Lower leg skin (tissue), 3 donors: ENCODE measurements around the gene ANAPC16.

Experiments used
- POLR2A ChIP-seq, 2 donors: fragments of 450-650 bp; IDR thresholded peaks; one replicate each; pipeline ENCODE4 v1.6.1; 2016 to 2017; ENCODE audit warnings: antibody characterized with exemption in 2 of 2, mild to moderate bottlenecking in 1 of 2, moderate library complexity in 1 of 2
- TF ChIP-seq, protein P1 (sequence below), 3 donors: fragments of 450-650 bp; IDR thresholded peaks; one replicate each; pipeline ENCODE4 v1.5.1; 2016; ENCODE audit warnings: antibody characterized with exemption in 3 of 3, mild to moderate bottlenecking in 3 of 3, moderate library complexity in 2 of 3

DNA sequence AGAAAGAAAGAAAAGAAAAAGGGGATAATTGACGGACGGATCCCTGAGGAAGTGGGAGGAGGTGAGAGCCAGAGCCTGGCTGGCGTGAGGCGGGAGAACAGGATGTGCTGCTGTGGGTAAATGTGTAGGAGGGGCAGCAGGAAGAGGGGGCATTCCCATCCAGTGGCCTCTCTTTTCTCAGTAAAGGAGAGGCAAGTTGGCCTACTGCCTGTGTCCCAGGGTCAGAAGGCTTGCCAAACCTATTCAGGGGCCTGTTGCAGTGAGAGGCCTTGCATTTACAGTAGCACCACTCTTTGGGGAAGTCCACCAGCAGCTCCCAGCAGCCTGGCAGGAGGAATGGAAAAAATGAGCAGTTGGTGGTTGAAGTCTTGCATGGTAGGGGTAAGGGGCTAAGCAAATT lies 26.9 kb downstream of the ANAPC16 start:
- TF ChIP-seq, protein P1, sequence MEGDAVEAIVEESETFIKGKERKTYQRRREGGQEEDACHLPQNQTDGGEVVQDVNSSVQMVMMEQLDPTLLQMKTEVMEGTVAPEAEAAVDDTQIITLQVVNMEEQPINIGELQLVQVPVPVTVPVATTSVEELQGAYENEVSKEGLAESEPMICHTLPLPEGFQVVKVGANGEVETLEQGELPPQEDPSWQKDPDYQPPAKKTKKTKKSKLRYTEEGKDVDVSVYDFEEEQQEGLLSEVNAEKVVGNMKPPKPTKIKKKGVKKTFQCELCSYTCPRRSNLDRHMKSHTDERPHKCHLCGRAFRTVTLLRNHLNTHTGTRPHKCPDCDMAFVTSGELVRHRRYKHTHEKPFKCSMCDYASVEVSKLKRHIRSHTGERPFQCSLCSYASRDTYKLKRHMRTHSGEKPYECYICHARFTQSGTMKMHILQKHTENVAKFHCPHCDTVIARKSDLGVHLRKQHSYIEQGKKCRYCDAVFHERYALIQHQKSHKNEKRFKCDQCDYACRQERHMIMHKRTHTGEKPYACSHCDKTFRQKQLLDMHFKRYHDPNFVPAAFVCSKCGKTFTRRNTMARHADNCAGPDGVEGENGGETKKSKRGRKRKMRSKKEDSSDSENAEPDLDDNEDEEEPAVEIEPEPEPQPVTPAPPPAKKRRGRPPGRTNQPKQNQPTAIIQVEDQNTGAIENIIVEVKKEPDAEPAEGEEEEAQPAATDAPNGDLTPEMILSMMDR (IDR thresholded peaks at IDR 0.05) = no peak
- no peak for TF ChIP-seq POLR2A (IDR thresholded peaks at IDR 0.05)
